ENCODE measurements around the gene RASSF8. TPM values are rescaled to one million over a fixed set of nuclear protein-coding genes. Genes with fewer than 3 reads are reported as not detected.
A peak's percentile ranks its signal among the peaks of the same experiment; 100 is the strongest.

RASSF8 gene
- total and polyA plus RNA-seq, 2 experiments from 2014 or later = 11.5 to 30.6 TPM

GRCh38 chr12:25997201-25997963, 38.9 kb downstream of the RASSF8 start:
- Histone ChIP-seq H3K27me3 (ENCODE audit: insufficient read depth) (no peaks in the 10 kb centered on the region), H3K27ac (ENCODE audit: low read depth) (peak overlapping the region; percentile 78), H3K9me2 (ENCODE audit: insufficient read depth) (no peaks in the 10 kb centered on the region), H4K20me1 (replicated peaks; ENCODE audit: insufficient read depth) (no peaks in the 10 kb centered on the region), H2AFZ (no peak overlapping the region), H3K4me3 (no peak overlapping the region), H3F3A (replicated peaks; ENCODE audit: low read depth) (no peaks in the 10 kb centered on the region), H3K36me3 (ENCODE audit: insufficient read depth) (no peaks in the 10 kb centered on the region), H3K4me2 (peak overlapping the region; percentile 40), H3K79me2 (replicated peaks; ENCODE audit: insufficient read depth) (peaks cover 60% of the 10 kb centered on the region), H3K4me1 (ENCODE audit: insufficient read depth) (peaks cover 33% of the 10 kb centered on the region)
- Mint-ChIP-seq H3K4me1 (peaks cover 59% of the 10 kb centered on the region), H3K36me3 (ENCODE audit: low read depth) (no peaks in the 10 kb centered on the region; the same call in 2 of the 3 replicates), H3K27me3 (ENCODE audit: insufficient read depth, low read depth, poor library complexity) (no peaks in the 10 kb centered on the region), H3K4me3 (peak overlapping the region; percentile 28; the same call in 1 of the 3 replicates), H3K9me3 (no peaks in the 10 kb centered on the region), H3K27ac (peak overlapping the region; percentile 92)
- peak; percentile 91 for DNase-seq (ENCODE audit: low spot score)
- peak; percentile 20; the same call in 2 of the 3 replicates for ATAC-seq
- TF ChIP-seq REST (IDR thresholded peaks at IDR 0.05; ENCODE audit: unreplicated experiment) = no peak

GRCh38 chr12:26000898-26001297, 42.4 kb downstream of the RASSF8 start:
- Histone ChIP-seq H3K27ac (ENCODE audit: low read depth) (no peak overlapping the region), H3K9me2 (ENCODE audit: insufficient read depth) (no peaks in the 10 kb centered on the region), H3K4me3 (no peak overlapping the region), H3K4me2 (no peak overlapping the region), H3K27me3 (ENCODE audit: insufficient read depth) (no peaks in the 10 kb centered on the region), H3F3A (replicated peaks; ENCODE audit: low read depth) (no peaks in the 10 kb centered on the region), H4K20me1 (replicated peaks; ENCODE audit: insufficient read depth) (no peaks in the 10 kb centered on the region), H3K36me3 (ENCODE audit: insufficient read depth) (no peaks in the 10 kb centered on the region), H3K4me1 (ENCODE audit: insufficient read depth) (peaks cover 14% of the 10 kb centered on the region), H2AFZ (no peak overlapping the region), H3K79me2 (replicated peaks; ENCODE audit: insufficient read depth) (peaks cover 58% of the 10 kb centered on the region)
- DNase-seq (ENCODE audit: low spot score) = no peak
- no peak for ATAC-seq
- Mint-ChIP-seq H3K27ac (no peak overlapping the region), H3K9me3 (peaks cover 4% of the 10 kb centered on the region; the same call in 2 of the 3 replicates), H3K4me3 (no peak overlapping the region), H3K36me3 (ENCODE audit: low read depth) (peaks cover 8% of the 10 kb centered on the region), H3K4me1 (peaks cover 27% of the 10 kb centered on the region), H3K27me3 (ENCODE audit: insufficient read depth, low read depth, poor library complexity) (no peaks in the 10 kb centered on the region)
- TF ChIP-seq REST (IDR thresholded peaks at IDR 0.05; ENCODE audit: unreplicated experiment) (no peak), EZH2 (IDR thresholded peaks at IDR 0.05; ENCODE audit: low read depth, unreplicated experiment) (no peak), JUNB (IDR thresholded peaks at IDR 0.05; ENCODE audit: unreplicated experiment) (no peak), ZNF462 (CRISPR knock-in tag; IDR thresholded peaks at IDR 0.05) (no peak), NANOG (IDR thresholded peaks at IDR 0.05; ENCODE audit: borderline replicate concordance) (no peak), ZNF114 (CRISPR knock-in tag; IDR thresholded peaks at IDR 0.05) (no peak)
